Activated naive CD8-positive, alpha-beta T cell treated with anti-CD3 and anti-CD28 coated beads, Interleukin-2, amount 50 U/mL, for 16 hours (primary cell): ENCODE results near the gene SELENOS.

ENCODE experiments used
- DNase-seq: peaks from one replicate; pipeline ENCODE4 v3.0.0-alpha.2; 2020; ENCODE audit warnings: low read depth, low spot score

Gene SELENOS

GRCh38 chr15:101250873-101251829 lies 26.1 kb downstream of the SELENOS start:
- DNase-seq = no peak

- no peak for DNase-seq
These were observed 26.9 kb downstream of the SELENOS start for GRCh38 chr15:101250341-101250831.

GRCh38 chr15:101248274-101248673 lies 29.0 kb downstream of the SELENOS start:
- no peak for DNase-seq

GRCh38 chr15:101246824-101247745 lies 30.2 kb downstream of the SELENOS start:
- DNase-seq = no peak

- DNase-seq = no peak
These were observed 30.9 kb downstream of the SELENOS start for GRCh38 chr15:101246391-101246790.

- no peak for DNase-seq
These were observed 32.2 kb downstream of the SELENOS start for GRCh38 chr15:101244889-101245668.

GRCh38 chr15:101244036-101244781 lies 33.1 kb downstream of the SELENOS start:
- DNase-seq = no peak

GRCh38 chr15:101243420-101243819 lies 33.9 kb downstream of the SELENOS start:
- no peak for DNase-seq

- no peak for DNase-seq
These were observed 34.3 kb downstream of the SELENOS start for GRCh38 chr15:101242999-101243336.

- DNase-seq = no peak
These were observed 34.9 kb downstream of the SELENOS start for GRCh38 chr15:101242160-101242998.

- no peak for DNase-seq
These were observed 36.9 kb downstream of the SELENOS start for GRCh38 chr15:101240358-101240757.

GRCh38 chr15:101239724-101240136 lies 37.6 kb downstream of the SELENOS start:
- no peak for DNase-seq

- no peak for DNase-seq
These were observed 40.0 kb downstream of the SELENOS start for GRCh38 chr15:101237251-101237650.

GRCh38 chr15:101233651-101234280 lies 43.5 kb downstream of the SELENOS start:
- DNase-seq = no peak

- no peak for DNase-seq
These were observed 44.6 kb downstream of the SELENOS start for GRCh38 chr15:101232677-101233076.

GRCh38 chr15:101228313-101228712 lies 49.0 kb downstream of the SELENOS start:
- DNase-seq = no peak

GRCh38 chr15:101225658-101226057 lies 51.6 kb downstream of the SELENOS start:
- no peak for DNase-seq
